ENCODE measurements around the gene LAMC3.

DNA sequence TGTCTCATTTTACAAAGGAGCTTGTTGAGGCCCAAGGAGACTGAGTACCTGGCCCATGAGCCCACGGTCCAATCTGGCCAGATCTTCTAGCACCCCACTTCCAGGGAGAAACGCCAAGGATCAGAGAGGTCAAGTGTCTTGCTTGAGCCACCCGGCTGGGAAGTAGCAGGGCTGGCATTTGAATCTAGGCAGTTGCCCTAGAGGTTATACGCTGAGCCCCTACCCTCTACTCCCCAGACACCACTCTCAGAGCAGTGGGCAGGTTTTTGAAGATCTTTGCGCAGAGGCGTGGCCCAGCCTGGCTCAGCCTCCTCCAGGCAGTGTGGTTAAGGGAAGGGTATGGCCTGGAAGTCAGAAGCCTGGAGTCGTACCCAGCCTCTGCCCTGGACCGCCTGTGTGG lies 110.6 kb downstream of the LAMC3 start:
- TF ChIP-seq, protein P1, sequence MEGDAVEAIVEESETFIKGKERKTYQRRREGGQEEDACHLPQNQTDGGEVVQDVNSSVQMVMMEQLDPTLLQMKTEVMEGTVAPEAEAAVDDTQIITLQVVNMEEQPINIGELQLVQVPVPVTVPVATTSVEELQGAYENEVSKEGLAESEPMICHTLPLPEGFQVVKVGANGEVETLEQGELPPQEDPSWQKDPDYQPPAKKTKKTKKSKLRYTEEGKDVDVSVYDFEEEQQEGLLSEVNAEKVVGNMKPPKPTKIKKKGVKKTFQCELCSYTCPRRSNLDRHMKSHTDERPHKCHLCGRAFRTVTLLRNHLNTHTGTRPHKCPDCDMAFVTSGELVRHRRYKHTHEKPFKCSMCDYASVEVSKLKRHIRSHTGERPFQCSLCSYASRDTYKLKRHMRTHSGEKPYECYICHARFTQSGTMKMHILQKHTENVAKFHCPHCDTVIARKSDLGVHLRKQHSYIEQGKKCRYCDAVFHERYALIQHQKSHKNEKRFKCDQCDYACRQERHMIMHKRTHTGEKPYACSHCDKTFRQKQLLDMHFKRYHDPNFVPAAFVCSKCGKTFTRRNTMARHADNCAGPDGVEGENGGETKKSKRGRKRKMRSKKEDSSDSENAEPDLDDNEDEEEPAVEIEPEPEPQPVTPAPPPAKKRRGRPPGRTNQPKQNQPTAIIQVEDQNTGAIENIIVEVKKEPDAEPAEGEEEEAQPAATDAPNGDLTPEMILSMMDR (IDR thresholded peaks at IDR 0.05) = no peak
- TF ChIP-seq EP300 (IDR thresholded peaks at IDR 0.05; ENCODE audit: borderline replicate concordance in 1 of 2, low read depth in 1 of 2, low read length in 1 of 2) (no peak), CHD2 (IDR thresholded peaks at IDR 0.05; ENCODE audit: low read length, partially characterized antibody) (no peak), JUND (IDR thresholded peaks at IDR 0.05) (no peak)
- TF ChIP-seq, protein P2, sequence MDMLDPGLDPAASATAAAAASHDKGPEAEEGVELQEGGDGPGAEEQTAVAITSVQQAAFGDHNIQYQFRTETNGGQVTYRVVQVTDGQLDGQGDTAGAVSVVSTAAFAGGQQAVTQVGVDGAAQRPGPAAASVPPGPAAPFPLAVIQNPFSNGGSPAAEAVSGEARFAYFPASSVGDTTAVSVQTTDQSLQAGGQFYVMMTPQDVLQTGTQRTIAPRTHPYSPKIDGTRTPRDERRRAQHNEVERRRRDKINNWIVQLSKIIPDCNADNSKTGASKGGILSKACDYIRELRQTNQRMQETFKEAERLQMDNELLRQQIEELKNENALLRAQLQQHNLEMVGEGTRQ (IDR thresholded peaks at IDR 0.05; ENCODE audit: borderline replicate concordance, low read depth, low read length) = no peak

Data from SK-N-SH (cell line).